GM19467 (cell line): ENCODE data around the gene KRT222.

Experiments
- ATAC-seq: cut with Tn5 transposase; IDR thresholded peaks from one replicate; pipeline ENCODE4 v1.9.1; 2021; ENCODE audit warnings: mild to moderate bottlenecking, moderate library complexity; ENCODE audit not compliant: unreplicated experiment

The KRT222 gene

DNA sequence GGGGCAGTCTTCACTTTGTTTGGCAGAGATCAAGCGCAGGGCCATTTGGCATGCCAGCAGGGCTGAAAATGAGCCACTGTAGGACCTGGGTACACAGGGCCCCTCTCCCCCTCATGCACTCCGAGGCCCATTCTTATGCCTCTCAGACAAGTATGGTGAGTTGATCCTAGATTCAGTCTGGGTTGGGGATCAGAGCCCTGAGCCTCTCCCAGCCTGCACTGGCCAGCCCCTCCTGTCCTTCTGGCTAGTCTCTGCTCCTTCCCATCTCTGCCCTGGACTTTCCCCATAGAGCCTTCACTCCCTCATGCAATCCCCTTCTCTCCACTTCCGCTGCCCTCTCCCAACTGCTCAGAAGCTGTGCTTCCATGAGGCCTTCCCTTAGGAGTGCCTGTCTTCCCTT lies 48.4 kb downstream of the KRT222 start:
- ATAC-seq, result no peak

GRCh38 chr17:40615841-40616476 lies 49.0 kb downstream of the KRT222 start:
- ATAC-seq, result no peak

DNA sequence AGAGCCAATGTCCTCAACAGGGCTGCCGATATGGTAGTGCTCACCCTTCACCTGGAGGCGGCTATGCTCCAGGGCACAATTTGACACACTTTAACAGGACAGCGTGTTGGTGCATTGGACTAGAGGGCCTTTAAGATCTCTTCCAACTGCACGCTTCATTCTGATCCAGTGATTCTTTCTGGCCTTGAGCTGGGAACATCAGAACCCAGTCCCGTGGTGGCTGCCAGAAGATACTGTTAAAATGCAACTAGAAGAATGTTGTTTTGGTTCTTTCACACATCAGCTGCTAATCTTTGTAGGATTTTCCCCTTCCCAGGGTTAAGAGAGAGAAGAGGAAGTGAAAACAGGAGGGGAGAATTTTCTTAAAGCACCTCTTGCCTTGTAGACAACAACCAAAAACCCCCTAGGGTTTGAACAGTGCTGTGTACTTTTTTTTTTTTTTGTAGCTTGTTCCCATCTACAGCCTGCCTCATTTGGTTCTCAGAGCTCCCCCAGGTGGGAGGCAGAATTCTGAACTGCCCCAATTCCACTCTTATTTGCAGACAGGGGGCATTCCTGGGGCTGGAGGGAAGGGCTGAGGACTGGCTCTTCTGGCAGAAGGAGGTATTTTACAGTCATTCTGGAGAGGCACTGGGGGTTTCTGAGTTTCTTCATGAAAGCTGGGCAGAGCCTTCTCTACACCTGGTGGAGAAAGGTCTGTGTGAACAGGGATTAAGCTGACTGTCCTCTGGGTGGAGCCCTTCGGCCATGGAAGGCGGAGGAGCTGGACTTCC lies 49.7 kb downstream of the KRT222 start:
- peak; percentile 56 for ATAC-seq

- ATAC-seq, result peak; percentile 4
These were observed 50.4 kb downstream of the KRT222 start for GRCh38 chr17:40614431-40615067.

DNA sequence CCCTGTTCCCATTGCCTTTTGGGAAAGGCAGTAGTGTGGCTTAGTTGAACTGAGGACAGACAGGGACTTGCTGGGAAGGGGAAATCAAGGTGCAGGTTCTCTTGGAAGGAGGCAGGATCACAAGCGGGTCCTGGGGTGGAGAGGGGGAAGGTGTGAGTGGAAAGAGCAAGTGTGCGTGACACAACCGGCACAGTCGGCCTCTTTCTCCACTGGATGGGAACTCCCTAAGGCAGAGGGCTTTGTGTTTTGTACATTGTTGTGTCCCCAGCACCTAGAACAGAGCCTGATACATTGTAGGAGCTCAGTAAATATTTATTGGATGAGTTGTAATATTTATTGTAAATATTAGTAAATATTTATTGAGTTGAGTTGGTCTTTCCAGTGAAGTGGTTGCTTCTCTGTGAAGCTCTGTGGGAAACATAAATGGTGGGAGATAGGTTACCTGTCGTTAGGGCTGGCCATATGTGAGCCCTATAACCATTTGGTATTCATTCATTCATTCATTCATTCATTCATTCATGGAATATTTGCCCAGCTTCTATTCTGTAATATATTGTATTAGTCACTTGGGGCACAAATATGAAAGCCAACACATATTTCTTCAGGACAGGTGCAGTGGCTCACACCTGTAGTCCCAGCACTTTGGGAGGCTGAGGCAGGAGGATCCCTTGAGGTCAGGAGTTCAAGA lies 51.4 kb downstream of the KRT222 start:
- ATAC-seq, result no peak

GRCh38 chr17:40612599-40613244 lies 52.3 kb downstream of the KRT222 start:
- no peak for ATAC-seq

DNA sequence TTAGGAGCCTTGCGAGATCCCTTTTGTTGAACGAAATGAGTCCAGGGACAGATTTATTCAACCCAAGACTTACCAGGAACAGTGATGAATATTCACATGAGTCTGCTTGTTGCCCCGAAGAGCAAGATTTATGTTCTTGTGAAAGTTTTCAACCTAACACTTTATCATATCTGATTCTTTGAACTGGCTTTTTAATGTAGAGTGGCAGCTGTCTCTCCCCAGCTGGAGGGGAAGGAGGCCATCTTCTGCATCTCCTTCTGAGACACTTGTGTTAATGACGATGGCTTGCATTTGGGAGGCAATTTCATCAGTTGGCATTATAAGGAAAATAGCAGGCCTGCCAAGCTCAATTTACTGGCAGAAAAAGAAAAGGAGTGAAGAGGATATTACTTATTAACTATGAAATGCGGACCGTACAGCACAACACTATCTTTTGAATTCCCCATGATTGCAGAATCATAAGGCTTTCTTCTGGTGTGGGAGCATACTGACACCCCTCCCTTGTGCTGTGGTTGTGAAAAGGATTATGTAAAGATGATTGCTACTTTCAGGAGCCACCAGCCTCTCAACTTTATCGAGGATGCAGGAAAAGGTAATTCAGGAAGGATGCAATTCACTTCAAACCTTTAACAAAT lies 53.0 kb downstream of the KRT222 start:
- ATAC-seq, result no peak

- no peak for ATAC-seq
These were observed 54.6 kb downstream of the KRT222 start for GRCh38 chr17:40610359-40610758.

DNA sequence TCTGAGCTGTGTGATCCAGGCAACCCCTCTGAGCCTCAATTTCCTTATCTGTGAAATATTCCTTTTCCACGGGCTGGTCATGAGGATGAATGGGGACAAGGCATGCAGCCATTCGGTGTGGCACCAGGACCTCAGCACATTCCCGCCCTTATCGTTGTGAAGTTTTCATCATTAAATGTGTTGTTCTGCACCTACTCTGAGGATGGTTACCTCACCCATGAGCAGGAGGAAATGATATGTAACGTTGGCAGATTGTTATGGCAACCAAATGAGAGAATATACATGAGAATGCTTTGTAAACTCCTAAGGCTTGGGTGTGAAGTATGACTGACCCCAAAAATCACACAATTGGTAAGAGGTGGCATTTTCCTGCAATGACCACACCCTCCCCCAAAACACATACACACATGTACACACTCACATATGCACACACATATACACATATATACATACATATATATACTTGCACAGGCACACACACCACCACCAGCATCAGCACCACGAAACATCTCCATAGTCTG lies 56.9 kb downstream of the KRT222 start:
- ATAC-seq, result no peak

- no peak for ATAC-seq
These were observed 57.3 kb downstream of the KRT222 start for GRCh38 chr17:40607641-40608040.

- ATAC-seq, result no peak
These were observed 58.2 kb downstream of the KRT222 start for GRCh38 chr17:40606548-40607353.

DNA sequence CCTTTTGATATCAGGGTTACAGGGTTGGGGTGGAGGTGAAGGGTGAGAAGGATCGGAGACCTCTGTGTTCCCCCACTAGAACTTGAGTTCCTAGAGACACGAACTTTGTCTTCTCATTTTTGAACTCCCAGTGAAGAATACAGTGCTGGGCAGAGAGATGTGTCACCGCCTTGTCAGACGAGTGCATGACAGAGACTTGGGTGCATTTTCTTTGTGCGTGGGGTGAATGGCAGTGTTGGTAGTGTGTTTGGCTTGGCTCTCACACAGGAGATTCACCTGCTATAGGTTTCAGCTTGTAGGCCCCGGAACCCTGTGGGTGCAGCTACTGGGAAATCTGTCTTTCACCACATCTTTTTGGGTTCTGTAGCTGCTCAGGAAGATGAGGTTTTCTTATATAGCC lies 59.7 kb downstream of the KRT222 start:
- no peak for ATAC-seq
